ENCODE data around the gene ZNF133.

ZNF133 gene

DNA sequence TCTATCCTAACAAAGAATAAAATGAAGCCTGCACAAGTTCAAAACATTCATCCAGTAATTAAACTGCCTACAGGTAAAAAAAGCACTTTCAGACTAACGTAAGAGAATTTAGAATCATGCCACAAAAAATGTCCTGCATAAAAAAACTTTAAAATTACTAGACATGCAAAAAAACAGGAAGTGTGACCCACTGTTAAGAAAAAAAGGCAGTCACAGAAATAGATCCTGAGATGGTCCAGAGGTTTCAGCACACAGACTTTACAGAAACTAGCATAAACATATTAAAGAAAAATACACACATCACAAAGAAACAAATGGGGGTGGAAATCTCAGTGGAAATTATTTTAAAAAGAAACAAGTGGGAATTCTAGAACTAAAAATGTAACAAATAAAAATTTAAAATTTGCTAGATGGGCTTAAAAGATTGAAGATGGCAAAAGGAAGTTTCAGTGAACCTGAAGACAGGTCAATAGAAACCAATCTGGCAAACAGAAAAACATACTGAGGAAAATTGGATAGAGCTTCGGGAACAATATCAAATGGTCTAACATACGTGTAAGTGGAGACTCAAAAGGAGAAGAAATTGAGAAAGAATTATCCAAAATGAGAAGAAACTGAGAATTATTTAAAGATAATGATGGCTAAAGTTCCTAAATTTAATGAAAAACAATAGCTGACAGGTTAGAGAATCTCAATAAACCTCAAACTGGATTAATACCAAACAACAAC is 3.4 kb upstream of the ZNF133 start (continued):
- TF ChIP-seq SETDB1 (IDR thresholded peaks at IDR 0.05; ENCODE audit: insufficient read length, low read length) (peak; percentile 89), SCRT2 (tag by site-specific recombination; IDR thresholded peaks at IDR 0.05) (no peak), PRDM4 (tag by site-specific recombination; IDR thresholded peaks at IDR 0.05) (no peak), ZNF555 (tag by site-specific recombination; conservative IDR thresholded peaks at IDR 0.05) (no peak), MYNN (tag by site-specific recombination; IDR thresholded peaks at IDR 0.05; ENCODE audit: borderline replicate concordance) (no peak), ZNF501 (tag by site-specific recombination; IDR thresholded peaks at IDR 0.05) (no peak), KLF10 (tag by site-specific recombination; IDR thresholded peaks at IDR 0.05) (no peak)

- ChIA-PET POLR2A (interaction anchor here (0.6 to 1.8 kb wide), 7 partner anchors 150 to 605 kb away, joined by 3 to 11 read pairs (median 5); partner anchors contain the start of genes DZANK1, KAT14, PET117 and POLR3F), CTCF (interaction anchor here (1.1 to 1.2 kb wide), 2 partner anchors 9 to 11 kb away, joined by 3 to 5 read pairs; no protein-coding TSS in a partner anchor)
- peaks cover 8 to 26% of the 10 kb centered on the region in 2 experiments; a peak in 2 of 3 replicates for H3K36me3 ChIP-seq (ENCODE audit: control insufficient read depth in 2 of 2, insufficient read depth in 1 of 2, low read length in 2 of 2)
- peak overlapping the region; percentile 75 for H3K27ac ChIP-seq (ENCODE audit: extremely low read depth, low read depth, low read length)
- no peaks in the 10 kb centered on the region for H3K4me1 ChIP-seq (ENCODE audit: control insufficient read depth, insufficient read depth, low read length)
- peak overlapping the region; percentile 96 for H3K4me3 ChIP-seq (ENCODE audit: low read depth, low read length)
- TF ChIP-seq, protein P1, sequence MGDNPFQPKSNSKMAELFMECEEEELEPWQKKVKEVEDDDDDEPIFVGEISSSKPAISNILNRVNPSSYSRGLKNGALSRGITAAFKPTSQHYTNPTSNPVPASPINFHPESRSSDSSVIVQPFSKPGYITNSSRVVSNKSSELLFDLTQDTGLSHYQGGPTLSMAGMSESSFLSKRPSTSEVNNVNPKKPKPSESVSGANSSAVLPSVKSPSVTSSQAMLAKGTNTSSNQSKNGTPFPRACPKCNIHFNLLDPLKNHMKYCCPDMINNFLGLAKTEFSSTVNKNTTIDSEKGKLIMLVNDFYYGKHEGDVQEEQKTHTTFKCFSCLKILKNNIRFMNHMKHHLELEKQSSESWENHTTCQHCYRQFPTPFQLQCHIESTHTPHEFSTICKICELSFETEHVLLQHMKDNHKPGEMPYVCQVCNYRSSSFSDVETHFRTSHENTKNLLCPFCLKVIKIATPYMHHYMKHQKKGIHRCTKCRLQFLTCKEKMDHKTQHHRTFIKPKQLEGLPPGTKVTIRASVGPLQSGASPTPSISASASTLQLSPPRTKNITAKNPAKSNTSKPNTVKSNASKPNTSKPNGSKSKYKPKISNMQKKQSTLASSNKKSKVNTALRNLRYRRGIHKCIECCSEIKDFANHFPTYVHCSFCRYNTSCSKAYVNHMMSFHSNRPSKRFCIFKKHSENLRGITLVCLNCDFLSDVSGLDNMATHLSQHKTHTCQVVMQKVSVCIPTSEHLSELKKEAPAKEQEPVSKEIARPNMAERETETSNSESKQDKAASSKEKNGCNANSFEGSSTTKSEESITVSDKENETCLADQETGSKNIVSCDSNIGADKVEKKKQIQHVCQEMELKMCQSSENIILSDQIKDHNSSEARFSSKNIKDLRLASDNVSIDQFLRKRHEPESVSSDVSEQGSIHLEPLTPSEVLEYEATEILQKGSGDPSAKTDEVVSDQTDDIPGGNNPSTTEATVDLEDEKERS (tag by site-specific recombination; IDR thresholded peaks at IDR 0.05): no peak
- no peak for TF ChIP-seq HIC1 (tag by site-specific recombination; IDR thresholded peaks at IDR 0.05)
- TF ChIP-seq, protein P2, sequence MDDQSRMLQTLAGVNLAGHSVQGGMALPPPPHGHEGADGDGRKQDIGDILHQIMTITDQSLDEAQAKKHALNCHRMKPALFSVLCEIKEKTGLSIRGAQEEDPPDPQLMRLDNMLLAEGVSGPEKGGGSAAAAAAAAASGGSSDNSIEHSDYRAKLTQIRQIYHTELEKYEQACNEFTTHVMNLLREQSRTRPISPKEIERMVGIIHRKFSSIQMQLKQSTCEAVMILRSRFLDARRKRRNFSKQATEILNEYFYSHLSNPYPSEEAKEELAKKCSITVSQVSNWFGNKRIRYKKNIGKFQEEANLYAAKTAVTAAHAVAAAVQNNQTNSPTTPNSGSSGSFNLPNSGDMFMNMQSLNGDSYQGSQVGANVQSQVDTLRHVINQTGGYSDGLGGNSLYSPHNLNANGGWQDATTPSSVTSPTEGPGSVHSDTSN (CRISPR knock-in tag; IDR thresholded peaks at IDR 0.05): no peak
- TF ChIP-seq ZNF292 (tag by site-specific recombination; IDR thresholded peaks at IDR 0.05; ENCODE audit: borderline replicate concordance, low read depth): 0 out of 2 replicates have a peak, but pooled peaks have one; percentile 7
- TF ChIP-seq SALL2 (tag by site-specific recombination; IDR thresholded peaks at IDR 0.05; ENCODE audit: borderline replicate concordance): no peak
- H3K9me3 ChIP-seq (ENCODE audit: control insufficient read depth, insufficient read depth, low read depth, low read length): no peaks in the 10 kb centered on the region
Observed at GRCh38 chr20:18287546-18287914, 797 bp upstream of the ZNF133 start.

Data from HEK293 (cell line).